ENCODE data around the gene HBA1.
A peak's percentile ranks its signal among the peaks of the same experiment; 100 is the strongest.

GRCh38 chr16:181565-182021 lies 5.1 kb downstream of the HBA1 start:
- TF ChIP-seq CTCF (IDR thresholded peaks at IDR 0.05) (peak; percentile 92 to 97 (median 94)), POLR2A (IDR thresholded peaks at IDR 0.05) (no peak)

Data from Peyer's patch (tissue), 4 donors.